GM12891 (cell line): ENCODE data around the gene TMEM185A.
"Not testable (repeated sequence)": the region's sequence is repeated elsewhere in the genome, so short reads cannot be mapped to it uniquely, and the experiment has no call there.

Experiments used
- POLR2A ChIP-seq: IDR thresholded peaks from 2 replicates; pipeline ENCODE4 v1.6.1; 2011; ENCODE audit warnings: low read depth, low read length, control low read depth
- POLR2AphosphoS5 ChIP-seq: IDR thresholded peaks from 2 replicates; pipeline ENCODE4 v1.6.1; 2011; ENCODE audit warnings: low read depth, low read length, control low read depth
- POU2F2 ChIP-seq: IDR thresholded peaks from 2 replicates; pipeline ENCODE4 v1.6.1; 2011; ENCODE audit warnings: low read depth, mild to moderate bottlenecking, control low read depth, low read length, moderate library complexity
- TAF1 ChIP-seq: IDR thresholded peaks from 2 replicates; pipeline ENCODE4 v1.6.1; 2011; ENCODE audit warnings: low read depth, low read length, control low read depth

GRCh38 chrX:149573456-149573855, 58.1 kb downstream of the TMEM185A start:
- not testable (repeated sequence) for TF ChIP-seq POLR2AphosphoS5, POLR2A, TAF1, POU2F2
